NCI-H2107 treated with DMSO at 0.1 percent for 48 hours (cell line): Measurements from ENCODE around the gene KRT17.
"Not testable (repeated sequence)": the region's sequence is repeated elsewhere in the genome, so short reads cannot be mapped to it uniquely, and the experiment has no call there.

ENCODE experiments used
- DNase-seq: peaks from one replicate; lab custom pipeline; 2025; ENCODE audit not compliant: unreplicated experiment; lab: John Stamatoyannopoulos, UW

The KRT17 gene

GRCh38 chr17:41578971-41579370 lies 45.4 kb downstream of the KRT17 start:
- no peak for DNase-seq

- no peak for DNase-seq
Observed at GRCh38 chr17:41578538-41578937, 45.8 kb downstream of the KRT17 start.

- not testable (repeated sequence) for DNase-seq
Observed at GRCh38 chr17:41576740-41577139, 47.6 kb downstream of the KRT17 start.

- DNase-seq = no peak
Observed at GRCh38 chr17:41575336-41575735, 49.0 kb downstream of the KRT17 start.

- no peak for DNase-seq
Observed at GRCh38 chr17:41571561-41572434, 52.6 kb downstream of the KRT17 start, which contains the start of gene KRT9. TSS of gene KRT9 (minus strand) at chr17:41572059. CDS start at chr17:41571992, 67 bp downstream.
